ENCODE data around the gene CERT1.
"Not testable (repeated sequence)": the region's sequence is repeated elsewhere in the genome, so short reads cannot be mapped to it uniquely, and the experiment has no call there.

CERT1 gene

GRCh38 chr5:75511435-75512382 lies at the start of gene CERT1, which contains the start of gene POLK:
Gene CERT1, minus strand, starts transcription at chr5:75511629. Its CDS starts 422 bp downstream, at chr5:75511207.
Gene POLK, plus strand, starts transcription at chr5:75511891.
- peak; percentile 83 for DNase-seq

DNA sequence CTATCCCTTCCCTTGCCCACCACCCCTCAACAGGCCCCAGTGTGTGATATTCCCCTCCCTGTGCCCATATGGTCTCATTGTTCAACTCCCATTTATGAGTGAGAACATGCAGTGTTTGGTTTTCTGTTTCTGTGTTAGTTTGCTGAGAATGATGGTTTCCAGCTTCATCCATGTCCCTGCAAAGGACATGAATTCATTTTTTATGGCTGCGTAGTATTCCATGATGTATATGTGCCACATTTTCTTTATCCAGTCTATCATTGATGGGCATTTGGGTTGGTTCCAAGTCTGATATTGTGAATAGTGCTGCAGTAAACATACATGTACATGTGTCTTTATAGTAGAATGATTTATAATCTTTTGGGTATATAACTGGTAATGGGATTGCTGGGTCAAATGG lies 49.2 kb upstream of the CERT1 start:
- not testable (repeated sequence) for DNase-seq

- DNase-seq: no peak
Observed at GRCh38 chr5:75558981-75559632, 47.7 kb upstream of the CERT1 start.

GRCh38 chr5:75558221-75558620 lies 46.8 kb upstream of the CERT1 start:
- no peak for DNase-seq

DNA sequence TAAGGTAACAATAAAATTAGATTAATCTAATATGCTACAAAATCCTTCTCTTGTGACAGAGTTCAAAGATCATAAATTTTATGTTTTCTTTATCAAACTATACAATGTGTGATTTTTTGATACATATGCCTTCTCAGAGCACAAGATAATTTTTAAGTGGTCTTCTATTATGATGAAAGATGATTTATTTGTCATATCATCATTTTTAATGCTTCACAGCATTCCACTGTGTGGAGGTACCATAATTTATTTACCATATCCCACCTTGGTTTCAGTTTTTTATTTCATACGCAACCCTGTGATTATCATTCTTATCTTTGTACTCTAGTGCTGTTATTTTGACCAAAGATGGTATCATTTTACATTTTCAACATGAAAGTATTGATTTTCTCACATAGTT lies 41.9 kb upstream of the CERT1 start:
- no peak for DNase-seq

GRCh38 chr5:75552764-75553163 lies 41.3 kb upstream of the CERT1 start:
- no peak for DNase-seq

- no peak for DNase-seq
Observed at GRCh38 chr5:75551471-75551870, 40.0 kb upstream of the CERT1 start.

- no peak for DNase-seq
Observed at GRCh38 chr5:75550597-75550996, 39.2 kb upstream of the CERT1 start.

GRCh38 chr5:75547812-75548211 lies 36.4 kb upstream of the CERT1 start:
- no peak for DNase-seq

DNA sequence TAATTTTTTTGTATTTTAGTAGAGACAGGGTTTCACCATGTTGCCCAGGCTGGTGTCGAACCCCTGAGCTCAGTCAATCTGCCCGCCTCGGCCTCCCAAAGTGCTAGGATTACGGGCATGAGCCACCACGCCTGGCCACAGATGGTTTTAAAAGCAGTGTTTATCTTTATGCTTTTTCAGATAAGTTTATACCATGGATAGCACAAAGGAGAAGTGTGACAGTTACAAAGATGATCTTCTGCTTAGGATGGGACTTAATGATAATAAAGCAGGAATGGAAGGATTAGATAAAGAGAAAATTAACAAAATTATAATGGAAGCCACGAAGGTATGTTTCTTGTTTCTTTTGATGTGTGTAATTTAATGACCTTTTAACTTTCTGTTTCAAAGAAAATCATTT lies 35.4 kb upstream of the CERT1 start:
- DNase-seq: no peak

DNA sequence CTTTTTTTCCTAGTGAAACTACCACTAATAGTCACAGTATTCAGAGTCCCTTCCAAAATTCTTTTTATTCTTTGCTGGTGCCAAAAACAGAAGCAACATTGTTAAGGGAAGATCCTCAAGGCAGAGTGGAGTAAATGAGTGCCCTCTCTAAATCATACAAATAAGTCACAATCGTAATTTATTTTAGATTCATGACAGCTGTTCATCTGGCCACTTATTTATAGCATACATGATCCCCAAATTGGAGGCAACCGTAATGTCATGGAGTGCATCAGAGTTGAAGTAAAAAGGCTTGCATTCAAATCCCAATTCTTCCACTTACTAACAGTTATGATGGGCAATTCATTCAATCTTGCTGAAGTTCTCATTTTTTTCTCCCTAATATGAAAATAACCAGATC lies 33.7 kb upstream of the CERT1 start:
- no peak for DNase-seq

DNA sequence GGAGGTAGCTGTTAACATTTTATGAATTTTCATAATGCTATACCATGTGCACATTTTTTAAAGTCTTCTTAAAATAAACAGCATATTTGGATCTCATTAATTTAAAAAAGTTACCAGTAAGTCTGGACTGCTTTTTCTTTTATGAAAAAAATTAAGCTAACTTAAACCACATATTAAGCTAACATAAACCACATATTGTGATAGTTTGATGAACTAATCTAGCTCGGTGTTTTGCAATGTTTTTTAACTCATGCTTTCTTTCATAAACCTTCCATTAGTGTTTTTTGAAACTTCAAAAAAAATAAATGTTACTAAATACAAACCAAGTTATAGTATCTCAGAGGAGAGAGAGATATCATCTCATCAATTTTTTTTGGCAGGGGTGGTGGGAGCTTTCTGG lies 26.8 kb upstream of the CERT1 start:
- DNase-seq: no peak

DNA sequence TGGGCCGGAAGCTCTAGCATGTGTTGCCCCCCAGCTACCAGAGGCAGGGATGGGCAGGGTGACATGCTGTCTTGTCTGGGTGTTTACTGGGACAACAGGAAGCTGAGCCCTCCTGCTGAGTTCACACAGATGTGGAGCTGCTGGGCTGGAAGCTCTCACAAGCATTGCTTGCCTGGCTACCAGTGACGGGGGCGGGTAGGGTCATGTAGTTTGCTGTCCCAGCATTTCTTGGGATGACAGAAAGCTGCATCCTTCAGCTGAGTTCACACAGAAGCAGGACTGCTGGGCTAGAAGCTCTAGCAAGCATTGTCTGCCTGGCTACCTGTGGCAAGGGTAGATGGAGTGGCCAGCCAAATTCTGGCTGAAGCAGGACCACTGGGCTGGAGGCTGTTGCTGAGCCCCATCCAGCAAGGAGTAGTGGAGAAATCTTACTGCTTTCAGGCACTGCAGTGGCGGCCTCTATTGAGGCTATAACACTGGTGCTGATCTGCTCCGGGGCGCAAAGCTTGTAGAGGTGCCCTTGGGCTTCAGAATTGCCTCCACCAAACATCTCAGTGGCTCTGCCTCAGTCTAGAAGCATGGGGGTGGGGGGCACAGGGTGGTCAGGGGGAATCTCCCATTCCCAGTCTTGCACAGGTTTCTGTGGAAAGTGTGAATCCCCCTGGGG lies 25.4 kb upstream of the CERT1 start:
- no peak for DNase-seq

DNA sequence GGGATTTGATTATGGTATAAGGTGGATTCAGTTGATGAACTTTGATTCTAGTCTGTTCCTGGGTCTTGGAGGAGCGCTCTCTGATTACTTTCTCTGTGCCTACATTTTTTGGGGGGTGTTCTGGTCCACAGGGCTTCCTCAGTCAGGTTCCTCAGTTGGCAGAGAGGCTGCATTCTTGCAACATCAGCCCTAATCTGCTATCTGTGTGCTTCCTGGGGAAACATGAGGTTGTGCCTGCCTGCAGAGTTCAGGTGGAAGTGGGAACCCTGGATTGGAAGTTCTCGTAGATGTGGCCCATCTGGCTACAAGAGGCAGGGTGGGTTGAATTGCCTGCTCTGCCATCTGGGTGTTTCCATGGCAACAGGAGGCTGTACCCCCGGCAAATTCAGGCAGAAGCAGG lies 24.7 kb upstream of the CERT1 start:
- no peak for DNase-seq

DNA sequence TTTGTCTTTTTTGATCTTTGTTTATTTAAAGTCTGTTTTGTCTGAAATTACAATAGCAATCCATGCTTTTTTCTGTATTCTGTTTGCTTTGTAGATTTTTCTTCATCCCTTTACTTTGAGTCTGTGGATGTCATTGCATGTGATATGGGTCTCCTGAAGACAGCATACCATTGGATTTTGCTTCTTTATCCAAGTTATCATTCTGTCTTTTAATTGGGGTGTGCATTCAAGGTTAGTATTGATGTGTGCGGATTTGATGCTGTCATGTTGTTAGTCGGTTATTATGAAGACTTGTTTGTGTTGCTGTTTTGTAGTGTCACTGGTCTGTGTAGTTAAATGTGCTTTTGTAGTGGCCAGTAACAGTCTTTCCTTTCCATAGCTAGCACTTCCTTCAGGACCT lies 23.3 kb upstream of the CERT1 start:
- no peak for DNase-seq

DNA sequence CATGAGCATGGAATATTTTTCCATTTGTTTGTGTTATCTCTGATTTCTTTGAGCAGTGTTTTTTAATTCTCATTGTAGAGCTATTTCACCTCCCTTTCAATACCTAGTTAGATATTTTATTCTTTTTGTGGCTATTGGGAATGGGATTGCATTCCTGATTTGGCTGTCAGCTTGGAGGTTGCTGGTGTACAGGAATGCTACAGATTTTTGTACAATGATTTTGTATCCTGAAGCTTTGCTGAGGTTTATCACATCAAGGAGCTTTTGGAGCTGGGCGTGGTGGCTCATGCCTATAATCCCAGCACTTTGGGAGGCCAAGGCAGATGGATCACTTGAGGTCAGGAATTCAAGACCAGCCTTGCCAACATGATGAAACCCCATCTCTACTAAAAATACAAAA lies 22.3 kb upstream of the CERT1 start:
- DNase-seq: not testable (repeated sequence)

DNA sequence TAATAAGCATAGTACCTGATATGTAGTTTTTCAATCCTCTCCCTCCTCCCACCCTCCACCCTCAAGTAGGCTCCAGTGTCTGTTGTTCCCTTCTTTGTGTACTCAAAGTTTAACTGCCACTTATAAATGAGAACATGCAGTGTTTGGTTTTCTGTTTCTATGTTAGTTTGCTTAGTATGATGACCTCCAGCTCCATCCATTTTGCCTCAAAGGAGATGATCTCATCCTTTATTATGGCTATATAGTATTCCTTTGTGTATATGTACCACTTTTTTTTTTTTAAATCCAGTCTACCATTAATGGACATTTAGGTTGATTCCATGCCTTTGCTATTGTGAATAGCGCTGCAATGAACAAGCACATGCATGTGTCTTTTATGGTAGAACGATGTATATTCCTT lies 20.8 kb upstream of the CERT1 start:
- DNase-seq: no peak

GRCh38 chr5:75529185-75529584 lies 17.8 kb upstream of the CERT1 start:
- no peak for DNase-seq

DNA sequence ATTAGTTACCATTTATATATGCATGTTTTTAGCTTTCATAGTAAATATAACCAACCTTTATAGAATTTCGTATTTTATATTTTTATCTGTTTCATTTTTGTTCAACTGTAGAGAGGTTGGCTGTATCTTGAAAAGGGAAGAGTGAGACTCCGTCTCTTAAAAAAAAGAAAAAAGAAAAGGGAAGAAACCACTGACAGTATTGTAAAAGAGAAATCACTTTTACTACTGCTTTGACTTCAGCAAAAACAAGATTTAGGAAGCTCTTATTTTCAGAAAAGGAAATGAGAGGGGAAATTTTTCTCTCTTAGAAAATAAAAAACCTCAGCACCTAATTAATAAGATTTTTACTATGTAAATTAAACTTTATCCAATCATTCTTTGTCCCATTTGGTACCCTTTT lies 14.6 kb upstream of the CERT1 start:
- DNase-seq: no peak

- no peak for DNase-seq
Observed at GRCh38 chr5:75525344-75525743, 13.9 kb upstream of the CERT1 start.

DNA sequence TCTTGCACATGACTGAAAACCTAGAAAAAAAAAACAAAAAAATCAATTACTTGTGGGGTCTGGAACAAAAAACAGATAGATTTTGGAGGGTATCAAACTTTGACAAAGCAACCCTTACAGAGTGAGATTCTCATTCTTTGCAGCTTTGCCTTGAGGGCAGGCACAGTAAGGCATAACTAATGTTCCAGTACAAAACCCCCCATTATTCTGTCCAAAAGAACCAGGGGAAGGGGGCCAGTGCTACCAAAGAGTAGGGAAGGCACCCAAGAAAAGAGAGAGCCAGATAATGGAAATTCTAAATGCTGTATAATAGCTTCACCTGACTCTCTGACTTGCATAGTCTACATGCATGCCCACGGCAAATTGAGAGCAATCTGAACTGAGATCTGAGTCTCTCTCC lies 13.2 kb upstream of the CERT1 start:
- no peak for DNase-seq

DNA sequence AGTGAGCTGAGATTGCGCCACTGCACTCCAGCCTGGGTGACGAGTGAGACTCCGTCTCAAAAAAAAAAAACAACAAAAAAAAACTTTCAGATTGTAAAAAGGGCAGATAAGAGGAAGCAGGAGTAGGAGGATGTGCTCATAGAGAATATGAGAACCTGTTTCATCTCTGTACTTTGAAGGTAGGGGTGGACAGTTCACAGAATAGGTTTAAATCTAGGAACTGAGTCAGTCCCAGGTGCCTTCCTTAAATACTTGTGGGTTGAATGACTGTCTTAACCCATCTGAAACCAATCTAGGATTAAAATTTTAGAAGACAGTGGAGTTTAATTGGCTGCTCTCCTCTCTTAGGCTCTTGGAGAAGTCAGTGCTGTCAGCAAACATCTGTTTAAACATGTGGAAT lies 12.6 kb upstream of the CERT1 start:
- no peak for DNase-seq

- no peak for DNase-seq
Observed at GRCh38 chr5:75523275-75523674, 11.8 kb upstream of the CERT1 start.

GRCh38 chr5:75522542-75522941 lies 11.1 kb upstream of the CERT1 start:
- no peak for DNase-seq

Data from DMS79 treated with DMSO at 0.1 percent for 48 hours (cell line).